Keratinocyte (primary cell): ENCODE results near the gene SYTL2. TPM values are rescaled to one million over a fixed set of nuclear protein-coding genes. Genes with fewer than 3 reads are reported as not detected.

Experiments used
- DNase-seq: peaks from one replicate; pipeline ENCODE4 v3.0.0-alpha.2; 2011; ENCODE audit warnings: low read depth, missing footprints, low spot score
- FAIRE-seq: peaks from 2 replicates; lab custom pipeline; 2011; peaks lifted over from hg19 to GRCh38; lab: Jason Lieb, UNC
- H2AFZ ChIP-seq: 2 replicates; pipeline ENCODE4 v1.6.0; 2012; ENCODE audit warnings: low read length, control low read depth, inconsistent platforms; ENCODE audit not compliant: control insufficient read depth
- H3K27ac ChIP-seq: 2 replicates; pipeline ENCODE4 v1.5.1; 2011; ENCODE audit warnings: low read length; ENCODE audit not compliant: control insufficient read depth, insufficient read depth
- H3K27me3 ChIP-seq: 3 replicates; pipeline ENCODE4 v1.6.0; 2011; ENCODE audit warnings: low read length; ENCODE audit not compliant: control insufficient read depth, insufficient read depth; ENCODE audit errors: extremely low read depth
- H3K36me3 ChIP-seq, 2 experiments: 2 replicates in 1 of 2; 3 replicates in 1 of 2; pipeline ENCODE4 v1.5.1; 2011; ENCODE audit warnings: low read length in 2 of 2, mild to moderate bottlenecking in 1 of 2; ENCODE audit not compliant: control insufficient read depth in 2 of 2, insufficient read depth in 2 of 2; ENCODE audit errors: extremely low read depth in 1 of 2
- H3K4me1 ChIP-seq: 3 replicates; pipeline ENCODE4 v1.5.1; 2011; ENCODE audit warnings: low read length; ENCODE audit not compliant: control insufficient read depth, insufficient read depth; ENCODE audit errors: extremely low read depth
- H3K4me2 ChIP-seq: 3 replicates; pipeline ENCODE4 v1.6.0; 2011; ENCODE audit warnings: low read depth, low read length; ENCODE audit not compliant: control insufficient read depth, insufficient read depth; ENCODE audit errors: extremely low read depth
- H3K4me3 ChIP-seq, 3 experiments: fragments of 200-600 bp in 1 of 3; sonication (generic) in 1 of 3; 2 replicates in 2 of 3; 3 replicates in 1 of 3; pipeline ENCODE4 v1.5.1; 2011 to 2016; ENCODE audit warnings: low read length in 3 of 3, mild to moderate bottlenecking in 3 of 3, control low read depth in 2 of 3, inconsistent platforms in 1 of 3, low read depth in 1 of 3, mixed read lengths in 1 of 3, mixed run types in 1 of 3, moderate library complexity in 1 of 3; ENCODE audit not compliant: control insufficient read depth in 2 of 3, insufficient read depth in 2 of 3; ENCODE audit errors: extremely low read depth in 1 of 3
- H3K79me2 ChIP-seq: 2 replicates; pipeline ENCODE4 v1.6.0; 2012; ENCODE audit warnings: low read length; ENCODE audit not compliant: control insufficient read depth, insufficient read depth
- H3K9ac ChIP-seq: 3 replicates; pipeline ENCODE4 v1.6.0; 2011; ENCODE audit warnings: low read length; ENCODE audit not compliant: control insufficient read depth, insufficient read depth; ENCODE audit errors: extremely low read depth
- H3K9me1 ChIP-seq: 3 replicates; pipeline ENCODE4 v1.6.0; 2011; ENCODE audit warnings: low read length; ENCODE audit not compliant: control insufficient read depth, insufficient read depth; ENCODE audit errors: extremely low read depth
- H3K9me3 ChIP-seq: 2 replicates; pipeline ENCODE4 v1.5.1; 2012; ENCODE audit warnings: low read depth, low read length; ENCODE audit not compliant: control insufficient read depth
- H4K20me1 ChIP-seq: 3 replicates; pipeline ENCODE4 v1.6.0; 2011; ENCODE audit warnings: low read length; ENCODE audit not compliant: control insufficient read depth, insufficient read depth; ENCODE audit errors: extremely low read depth
- CTCF ChIP-seq, 3 experiments: IDR thresholded peaks in 1 of 3; conservative IDR thresholded peaks in 1 of 3; optimal IDR thresholded peaks in 1 of 3; 2 replicates in 2 of 3; 3 replicates in 1 of 3; pipeline versions ENCODE3 to v1.5.1; 2011; ENCODE audit warnings: low read length in 3 of 3, mild to moderate bottlenecking in 3 of 3, moderate library complexity in 2 of 3, control low read depth in 1 of 3, inconsistent platforms in 1 of 3; ENCODE audit not compliant: insufficient read depth in 2 of 3; ENCODE audit errors: extremely low read depth in 1 of 3
- EZH2 ChIP-seq: IDR thresholded peaks from one replicate; pipeline ENCODE4 v1.6.1; 2012; ENCODE audit warnings: inconsistent platforms, mild to moderate bottlenecking, low read length, moderate library complexity
- dilution Hi-C: fragments of 300-500 bp; cut with MboI; formaldehyde crosslinking; loops from one replicate; pipeline ENCODE4 v1.7.0; 2020; ENCODE audit warnings: low sequenced_read_pairs; ENCODE audit not compliant: extremely low pct_ligation_motif_present
- polyA plus RNA-seq, 5 experiments: library from polyadenylated mRNA; depleted of rRNA in 3 of 5; stranded (reverse) in 3 of 5; stranded (forward) in 1 of 5; unstranded in 1 of 5; fragments of >200 nt; gene quantifications; 1 replicate in 1 of 5; 2 replicates in 3 of 5; 3 replicates in 1 of 5; pipeline versions ENCODE4 v1.2.1 to v1.2.3, GENCODE V29; 2011 to 2012; ENCODE audit warnings: missing spikeins in 2 of 5, low read depth in 1 of 5, low replicate concordance in 1 of 5

SYTL2 gene
- polyA plus RNA-seq, 1 donor (not counting 4 experiments of a cell fraction or from before 2014, with no cell fraction given) = 3.1 TPM

DNA sequence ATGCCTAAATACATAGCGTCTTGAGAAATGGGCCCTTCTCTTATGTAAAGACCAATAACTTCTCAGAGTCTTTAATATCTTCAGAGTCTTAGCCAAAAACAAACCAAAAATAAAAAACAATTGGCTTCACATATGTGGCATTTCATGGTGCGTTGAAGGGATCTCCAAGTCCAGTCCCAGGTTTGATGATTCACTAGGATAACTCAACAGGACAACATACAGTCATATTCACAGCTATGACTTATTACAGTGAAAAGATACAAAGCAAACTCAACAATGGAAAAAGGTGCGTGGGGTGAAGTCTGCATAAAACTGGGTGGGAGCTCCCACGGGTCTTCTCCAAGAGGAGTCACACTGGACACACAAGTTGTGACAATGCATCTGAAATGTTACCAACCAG, 12.6 kb downstream of the SYTL2 start:
- H4K20me1 ChIP-seq = no peaks in the 10 kb centered on the region
- H3K9me3 ChIP-seq = no peaks in the 10 kb centered on the region
- DNase-seq (no peak), FAIRE-seq (no peak)
- H2AFZ ChIP-seq = no peak overlapping the region
- H3K27me3 ChIP-seq = no peaks in the 10 kb centered on the region
- no peak overlapping the region for H3K4me2 ChIP-seq
- no peak overlapping the region for H3K27ac ChIP-seq
- H3K9me1 ChIP-seq = no peaks in the 10 kb centered on the region
- no peaks in the 10 kb centered on the region for H3K79me2 ChIP-seq
- no peaks in the 10 kb centered on the region for H3K36me3 ChIP-seq
- dilution Hi-C loops = no loop called here
- H3K4me1 ChIP-seq = no peaks in the 10 kb centered on the region
- H3K9ac ChIP-seq = no peak overlapping the region
- no peak for TF ChIP-seq CTCF (optimal IDR thresholded peaks at IDR 0.05 in 1 of 3, IDR thresholded peaks at IDR 0.05 in 1 of 3, conservative IDR thresholded peaks at IDR 0.05 in 1 of 3; ENCODE audit: extremely low read depth in 1 of 3, insufficient read depth in 2 of 3, low read length in 3 of 3)
- TF ChIP-seq EZH2 = no peak
- H3K4me3 ChIP-seq = no peak overlapping the region

DNA sequence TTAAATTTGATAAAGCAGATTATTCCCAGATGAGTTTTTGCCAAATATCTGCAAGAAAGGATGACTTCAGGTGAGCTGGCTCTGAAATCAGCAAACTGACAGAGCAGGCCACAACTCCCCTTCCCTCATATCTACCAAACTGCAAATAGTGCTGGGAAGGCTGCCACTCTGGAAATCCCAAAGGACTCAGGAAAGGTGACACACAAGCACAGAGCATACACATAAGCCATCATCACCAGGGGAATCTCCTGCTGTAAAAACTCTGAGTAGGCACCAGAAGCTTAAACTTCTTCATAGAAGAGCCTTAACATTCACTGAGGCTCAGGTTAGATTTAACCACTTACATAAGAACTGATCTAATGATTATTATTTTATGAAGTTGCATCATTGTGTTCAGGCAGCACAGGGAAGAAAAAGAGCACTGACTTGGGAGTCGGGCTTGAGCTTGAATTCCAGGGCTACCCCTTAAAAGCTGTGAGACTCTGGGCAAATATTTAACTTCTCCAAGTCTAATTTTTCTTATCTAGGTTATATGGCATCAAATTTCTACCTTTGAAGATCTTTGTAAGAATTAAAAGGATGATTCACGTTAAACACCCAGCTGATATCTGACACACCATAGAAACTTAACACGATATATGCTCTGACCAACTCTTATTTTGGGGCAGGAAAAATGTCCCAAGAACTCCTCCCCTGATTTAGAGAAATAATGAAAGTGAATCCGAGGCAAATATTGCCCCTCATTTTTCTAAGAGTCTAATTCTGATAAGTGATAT, 15.0 kb downstream of the SYTL2 start:
- TF ChIP-seq CTCF (optimal IDR thresholded peaks at IDR 0.05 in 1 of 3, IDR thresholded peaks at IDR 0.05 in 1 of 3, conservative IDR thresholded peaks at IDR 0.05 in 1 of 3; ENCODE audit: extremely low read depth in 1 of 3, insufficient read depth in 2 of 3, low read length in 3 of 3) (no peak), EZH2 (no peak)
- dilution Hi-C loops = no loop called here
- Histone ChIP-seq H2AFZ (no peak overlapping the region), H3K4me2 (no peak overlapping the region), H3K27ac (no peak overlapping the region), H3K9me3 (no peaks in the 10 kb centered on the region), H4K20me1 (no peaks in the 10 kb centered on the region), H3K4me3 (no peak overlapping the region), H3K9ac (no peak overlapping the region), H3K4me1 (no peaks in the 10 kb centered on the region), H3K36me3 (no peaks in the 10 kb centered on the region), H3K9me1 (no peaks in the 10 kb centered on the region), H3K27me3 (no peaks in the 10 kb centered on the region), H3K79me2 (no peaks in the 10 kb centered on the region)
- no peak for DNase-seq
- FAIRE-seq = no peak
